ENCODE data around the gene DNAJC4.

The DNAJC4 gene

DNA sequence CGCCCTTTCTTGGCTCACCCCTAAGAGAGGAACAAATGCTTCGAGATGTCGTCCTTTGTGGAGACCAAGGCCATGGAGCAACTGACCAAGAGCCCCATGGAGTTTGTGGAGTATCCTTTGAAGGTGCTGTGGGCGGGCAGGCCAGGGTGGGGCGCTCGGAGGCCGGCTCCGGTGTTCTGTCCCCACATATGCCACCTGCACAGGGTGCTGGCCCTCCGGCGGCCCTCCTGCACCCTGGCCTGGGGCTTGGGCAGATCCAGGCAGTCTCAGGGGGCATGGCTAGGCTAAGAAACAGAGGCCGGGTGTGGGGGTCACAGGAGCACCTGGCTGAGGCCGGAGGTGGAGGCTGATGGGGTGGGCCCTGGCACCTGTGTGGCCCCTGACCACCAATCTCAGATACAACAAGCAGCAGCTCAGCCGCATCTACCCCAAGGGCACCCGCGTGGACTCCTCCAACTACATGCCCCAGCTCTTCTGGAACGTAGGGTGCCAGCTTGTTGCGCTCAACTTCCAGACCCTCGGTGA is 31.3 kb downstream of the DNAJC4 start:
- H3K9me3 Mint-ChIP-seq: no peaks in the 10 kb centered on the region
- H3K4me1 Mint-ChIP-seq (ENCODE audit: low read depth): peaks cover 6% of the 10 kb centered on the region
- no peak overlapping the region for H3K27ac Mint-ChIP-seq
- no peaks in the 10 kb centered on the region for H3K27me3 Mint-ChIP-seq (ENCODE audit: low read depth)
- H3K36me3 Mint-ChIP-seq (ENCODE audit: low read depth): peaks cover 21% of the 10 kb centered on the region
- H3K4me3 Mint-ChIP-seq: no peak overlapping the region

DNA sequence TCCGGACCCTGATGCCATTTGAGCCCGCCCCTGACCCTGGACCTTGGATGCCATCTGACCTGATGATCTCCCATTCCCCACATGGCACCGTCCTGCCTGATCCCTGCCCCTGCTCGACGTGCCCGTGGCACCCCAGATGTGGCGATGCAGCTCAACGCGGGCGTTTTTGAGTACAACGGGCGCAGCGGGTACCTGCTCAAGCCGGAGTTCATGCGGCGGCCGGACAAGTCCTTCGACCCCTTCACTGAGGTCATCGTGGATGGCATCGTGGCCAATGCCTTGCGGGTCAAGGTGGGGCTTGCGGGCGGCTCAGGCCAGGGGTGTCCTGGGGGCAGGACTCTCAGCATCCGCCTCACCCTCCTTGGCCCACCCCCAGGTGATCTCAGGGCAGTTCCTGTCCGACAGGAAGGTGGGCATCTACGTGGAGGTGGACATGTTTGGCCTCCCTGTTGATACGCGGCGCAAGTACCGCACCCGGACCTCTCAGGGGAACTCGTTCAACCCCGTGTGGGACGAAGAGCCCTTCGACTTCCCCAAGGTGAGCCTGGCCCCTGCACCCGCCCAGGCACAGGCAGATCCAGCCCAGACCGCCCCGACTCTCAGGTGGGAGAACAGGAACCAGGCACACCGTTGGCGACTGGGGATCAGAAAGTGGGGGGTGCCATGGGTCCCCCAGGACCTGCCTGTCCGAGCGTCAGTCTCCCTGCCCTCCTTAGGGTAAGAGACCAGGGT is 32.1 kb downstream of the DNAJC4 start:
- no peaks in the 10 kb centered on the region for H3K27me3 Mint-ChIP-seq (ENCODE audit: low read depth)
- no peak overlapping the region for H3K4me3 Mint-ChIP-seq
- H3K36me3 Mint-ChIP-seq (ENCODE audit: low read depth): peaks cover 21% of the 10 kb centered on the region
- H3K4me1 Mint-ChIP-seq (ENCODE audit: low read depth): peaks cover 6% of the 10 kb centered on the region
- H3K27ac Mint-ChIP-seq: no peak overlapping the region
- H3K9me3 Mint-ChIP-seq: no peaks in the 10 kb centered on the region

DNA sequence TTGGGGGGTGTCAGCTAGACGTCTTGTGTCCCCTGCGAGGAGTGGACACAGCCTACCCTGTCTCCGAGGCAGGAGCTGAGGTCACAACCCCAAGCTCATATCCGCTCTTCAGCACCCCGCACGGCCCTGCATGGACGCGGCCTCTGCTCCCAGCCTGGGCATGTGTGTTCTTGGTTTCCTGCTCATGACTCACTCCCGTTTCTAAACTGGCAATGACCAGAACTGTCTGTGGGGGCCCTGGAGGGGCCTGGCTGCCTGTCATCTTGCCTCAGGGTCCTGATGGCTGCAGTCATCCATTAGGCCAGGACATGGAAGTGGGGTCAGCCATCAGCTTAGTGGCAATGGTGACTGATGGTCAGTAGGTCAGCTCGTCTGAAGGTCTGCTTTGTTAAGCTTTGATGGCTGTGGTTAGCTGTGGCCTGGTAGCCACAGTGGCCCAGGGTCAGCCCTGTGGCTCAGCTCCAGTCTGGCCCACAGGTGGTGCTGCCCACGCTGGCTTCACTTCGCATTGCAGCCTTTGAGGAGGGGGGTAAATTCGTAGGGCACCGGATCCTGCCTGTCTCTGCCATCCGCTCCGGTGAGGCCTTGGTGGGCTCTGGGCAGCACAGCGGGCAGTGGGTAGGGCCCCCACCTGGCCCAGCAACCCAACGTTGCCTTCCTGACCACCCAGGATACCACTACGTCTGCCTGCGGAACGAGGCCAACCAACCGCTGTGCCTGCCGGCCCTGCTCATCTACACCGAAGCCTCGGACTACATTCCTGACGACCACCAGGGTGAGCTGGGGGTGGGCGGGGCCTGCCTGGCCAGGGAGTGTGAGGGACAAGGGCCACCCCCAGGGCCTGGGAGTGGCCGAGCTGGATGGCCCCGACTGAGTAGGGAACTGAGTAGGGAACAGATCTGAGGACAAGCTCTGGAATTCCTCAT is 32.9 kb downstream of the DNAJC4 start:
- no peaks in the 10 kb centered on the region for H3K27me3 Mint-ChIP-seq (ENCODE audit: low read depth)
- H3K27ac Mint-ChIP-seq: no peak overlapping the region
- no peaks in the 10 kb centered on the region for H3K9me3 Mint-ChIP-seq
- H3K4me1 Mint-ChIP-seq (ENCODE audit: low read depth): peaks cover 9% of the 10 kb centered on the region
- H3K4me3 Mint-ChIP-seq: no peak overlapping the region
- peaks cover 18% of the 10 kb centered on the region for H3K36me3 Mint-ChIP-seq (ENCODE audit: low read depth)

DNA sequence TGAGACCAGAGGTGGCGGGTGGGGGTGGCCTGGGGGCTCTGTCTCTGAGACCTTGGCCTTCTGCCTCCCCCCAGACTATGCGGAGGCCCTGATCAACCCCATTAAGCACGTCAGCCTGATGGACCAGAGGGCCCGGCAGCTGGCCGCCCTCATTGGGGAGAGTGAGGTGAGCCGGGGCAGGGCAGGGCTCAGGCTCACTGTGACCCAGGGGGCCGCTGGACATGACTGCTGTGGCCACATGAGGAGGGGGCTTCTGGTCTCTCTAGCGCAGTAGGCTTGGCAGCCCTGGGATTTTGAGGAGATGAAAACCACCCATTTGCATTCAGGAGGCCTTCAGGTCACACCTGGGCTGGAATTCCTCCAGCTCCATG is 33.6 kb downstream of the DNAJC4 start:
- Mint-ChIP-seq H3K36me3 (ENCODE audit: low read depth) (peaks cover 21% of the 10 kb centered on the region), H3K27me3 (ENCODE audit: low read depth) (no peaks in the 10 kb centered on the region), H3K4me3 (no peak overlapping the region)

DNA sequence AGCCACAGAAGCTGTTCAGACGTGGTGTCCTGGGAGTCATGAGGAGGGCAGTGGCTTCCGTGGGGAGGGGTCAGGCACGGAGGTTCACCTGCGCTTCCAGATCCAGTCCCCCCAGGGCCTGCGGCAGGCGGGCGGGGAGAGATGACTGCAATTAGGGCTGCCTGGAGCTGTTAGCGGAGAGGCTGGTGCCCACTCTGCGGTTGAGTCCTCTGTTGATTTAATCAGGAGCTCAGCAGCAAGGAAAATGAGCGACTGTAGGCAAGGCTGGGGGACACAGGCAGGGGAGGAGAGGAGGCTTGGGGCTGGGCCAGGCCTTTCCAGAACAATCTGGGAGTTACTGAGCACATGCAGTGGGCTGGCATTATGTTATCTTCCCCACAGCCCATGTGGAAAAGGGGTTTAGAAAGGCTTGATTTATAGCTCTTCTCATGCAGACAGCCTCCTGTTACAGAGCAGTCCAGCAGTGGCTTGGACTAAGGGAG is 34.1 kb downstream of the DNAJC4 start:
- Mint-ChIP-seq H3K4me3 (no peak overlapping the region), H3K4me1 (ENCODE audit: low read depth) (peaks cover 14% of the 10 kb centered on the region), H3K9me3 (no peaks in the 10 kb centered on the region), H3K36me3 (ENCODE audit: low read depth) (peaks cover 21% of the 10 kb centered on the region), H3K27ac (no peak overlapping the region), H3K27me3 (ENCODE audit: low read depth) (no peaks in the 10 kb centered on the region)

More for the DNA sequence above, 33.6 kb downstream of the DNAJC4 start:
- Mint-ChIP-seq H3K27ac (no peak overlapping the region), H3K4me1 (ENCODE audit: low read depth) (peaks cover 14% of the 10 kb centered on the region), H3K9me3 (no peaks in the 10 kb centered on the region)

DNA sequence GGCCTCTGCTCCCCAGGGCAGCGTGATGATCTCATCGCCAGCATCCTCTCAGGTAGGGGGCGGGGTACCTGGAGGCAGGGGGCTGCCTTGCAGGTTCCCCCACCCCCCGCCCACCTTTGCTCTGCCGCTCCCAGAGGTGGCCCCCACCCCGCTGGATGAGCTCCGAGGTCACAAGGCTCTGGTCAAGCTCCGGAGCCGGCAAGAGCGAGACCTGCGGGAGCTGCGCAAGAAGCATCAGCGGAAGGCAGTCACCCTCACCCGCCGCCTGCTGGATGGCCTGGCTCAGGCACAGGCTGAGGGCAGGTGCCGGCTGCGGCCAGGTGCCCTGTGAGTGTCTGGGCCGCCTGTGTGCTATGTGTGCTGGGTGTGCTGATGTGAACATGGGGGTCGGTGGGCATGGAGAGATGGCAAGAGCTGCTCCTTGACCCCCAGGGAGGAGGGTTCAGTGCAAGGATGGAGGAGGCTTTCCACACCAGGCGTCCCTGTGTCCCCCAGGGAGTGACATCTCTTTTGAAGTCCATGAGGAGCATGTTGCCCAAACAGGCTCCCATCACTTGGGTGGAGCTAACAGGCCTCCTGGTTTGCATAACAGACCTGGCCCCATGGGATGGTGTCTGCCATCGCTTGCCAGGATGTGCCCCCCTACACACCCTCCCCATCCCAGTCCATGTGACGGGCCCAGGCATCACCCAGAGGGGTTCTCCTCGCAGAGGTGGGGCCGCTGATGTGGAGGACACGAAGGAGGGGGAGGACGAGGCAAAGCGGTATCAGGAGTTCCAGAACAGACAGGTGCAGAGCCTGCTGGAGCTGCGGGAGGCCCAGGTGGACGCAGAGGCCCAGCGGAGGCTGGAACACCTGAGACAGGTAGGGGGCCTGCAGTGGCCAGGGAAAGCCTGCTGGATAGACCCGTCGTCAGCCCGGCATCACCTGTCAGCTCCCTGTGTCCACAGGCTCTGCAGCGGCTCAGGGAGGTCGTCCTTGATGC is 35.1 kb downstream of the DNAJC4 start:
- Mint-ChIP-seq H3K27me3 (ENCODE audit: low read depth) (no peaks in the 10 kb centered on the region), H3K9me3 (no peaks in the 10 kb centered on the region), H3K36me3 (ENCODE audit: low read depth) (peaks cover 14% of the 10 kb centered on the region), H3K4me1 (ENCODE audit: low read depth) (peaks cover 14% of the 10 kb centered on the region), H3K27ac (no peak overlapping the region), H3K4me3 (no peak overlapping the region)

DNA sequence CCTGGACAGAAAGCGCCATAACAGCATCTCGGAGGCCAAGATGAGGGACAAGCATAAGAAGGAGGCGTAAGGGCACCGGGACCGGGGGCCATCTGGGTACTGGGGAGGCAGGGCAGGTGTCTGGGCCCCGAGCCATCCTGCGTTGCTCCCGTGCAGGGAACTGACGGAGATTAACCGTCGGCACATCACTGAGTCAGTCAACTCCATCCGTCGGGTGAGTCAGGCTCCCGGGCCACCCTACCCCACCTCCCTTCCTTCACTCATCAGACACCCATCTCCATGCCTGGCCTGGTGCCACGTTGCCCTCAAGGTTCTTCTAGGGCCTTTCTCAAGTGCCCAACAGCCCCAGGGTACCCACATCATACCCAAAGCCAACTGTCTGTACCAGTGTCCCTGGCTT is 36.0 kb downstream of the DNAJC4 start:
- Mint-ChIP-seq H3K27ac (no peak overlapping the region), H3K9me3 (no peaks in the 10 kb centered on the region), H3K36me3 (ENCODE audit: low read depth) (peaks cover 12% of the 10 kb centered on the region), H3K27me3 (ENCODE audit: low read depth) (no peaks in the 10 kb centered on the region), H3K4me1 (ENCODE audit: low read depth) (peaks cover 14% of the 10 kb centered on the region), H3K4me3 (no peak overlapping the region)

DNA sequence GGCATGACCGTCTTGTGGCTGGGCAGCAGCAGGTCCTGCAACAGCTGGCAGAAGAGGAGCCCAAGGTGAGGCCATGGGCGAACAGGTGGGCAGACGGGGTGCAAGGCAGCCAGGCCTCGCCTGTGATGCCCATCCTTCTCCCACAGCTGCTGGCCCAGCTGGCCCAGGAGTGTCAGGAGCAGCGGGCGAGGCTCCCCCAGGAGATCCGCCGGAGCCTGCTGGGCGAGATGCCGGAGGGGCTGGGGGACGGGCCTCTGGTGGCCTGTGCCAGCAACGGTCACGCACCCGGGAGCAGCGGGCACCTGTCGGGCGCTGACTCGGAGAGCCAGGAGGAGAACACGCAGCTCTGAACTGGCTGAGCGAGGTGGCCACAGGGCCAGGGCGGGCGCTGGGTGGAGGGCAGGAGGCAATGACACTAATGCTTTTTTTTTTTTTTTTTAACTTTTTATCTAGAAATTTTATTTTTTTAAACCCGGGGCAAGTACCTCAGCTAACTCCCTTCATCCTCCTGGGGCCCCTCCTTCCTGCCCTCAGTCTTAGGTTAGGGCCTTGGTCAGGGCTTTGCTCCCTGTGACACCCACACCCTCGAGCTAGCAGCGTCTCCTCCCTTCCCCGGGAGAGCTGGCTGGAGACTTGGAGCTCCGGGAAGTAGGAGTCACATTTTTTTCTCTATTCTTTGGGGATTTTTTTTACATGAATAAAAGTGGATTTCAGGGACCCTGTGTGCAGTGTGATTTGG is 37.0 kb downstream of the DNAJC4 start:
- H3K9me3 Mint-ChIP-seq: no peaks in the 10 kb centered on the region
- no peak overlapping the region for H3K4me3 Mint-ChIP-seq
- H3K27ac Mint-ChIP-seq: no peak overlapping the region
- peaks cover 13% of the 10 kb centered on the region for H3K36me3 Mint-ChIP-seq (ENCODE audit: low read depth)
- H3K4me1 Mint-ChIP-seq (ENCODE audit: low read depth): peaks cover 20% of the 10 kb centered on the region
- no peaks in the 10 kb centered on the region for H3K27me3 Mint-ChIP-seq (ENCODE audit: low read depth)

DNA sequence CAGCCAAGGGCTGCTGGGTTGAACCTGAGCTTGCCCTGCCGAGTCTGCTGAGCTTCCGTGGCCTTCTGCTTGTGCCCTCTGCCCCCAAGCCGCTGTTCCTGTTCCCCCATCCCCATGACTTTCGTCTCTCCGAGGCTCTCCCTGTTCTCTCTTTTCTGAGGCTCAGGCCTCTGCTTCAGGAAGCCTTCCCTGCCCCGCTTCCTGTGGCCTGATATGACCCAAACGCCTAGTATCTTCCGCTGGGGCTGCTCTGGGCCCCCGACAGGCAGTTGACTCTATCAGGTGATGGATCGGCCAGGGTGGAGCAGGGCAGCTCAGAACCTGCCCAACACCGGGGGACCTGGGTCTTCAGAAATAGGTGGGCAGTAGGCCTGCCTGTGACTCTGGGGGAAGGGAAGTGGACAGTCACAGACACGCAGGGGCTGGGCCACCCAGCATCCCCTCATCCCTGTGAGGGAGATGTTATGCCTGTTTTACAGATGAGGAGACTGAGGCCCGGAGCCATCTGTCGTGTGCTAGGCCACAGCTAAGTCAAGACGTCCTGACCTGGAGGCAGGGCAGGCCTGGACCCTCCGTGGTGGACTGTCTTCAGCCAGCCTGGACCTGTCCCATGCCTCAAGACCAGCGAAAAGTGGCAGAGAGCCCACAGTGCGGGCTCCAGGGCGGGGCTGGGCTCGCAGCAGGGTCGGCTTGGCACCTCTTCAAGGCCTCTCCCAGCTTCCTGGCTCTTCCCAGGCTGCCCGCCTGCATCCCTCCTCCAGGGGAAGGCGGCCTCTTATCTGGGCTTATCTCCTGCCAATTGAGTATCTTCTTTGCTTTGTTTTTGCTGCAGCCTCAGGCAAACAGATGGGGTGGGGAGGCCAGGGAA is 37.9 kb downstream of the DNAJC4 start:
- Mint-ChIP-seq H3K27me3 (ENCODE audit: low read depth) (no peaks in the 10 kb centered on the region), H3K27ac (peak overlapping the region; percentile 99), H3K4me1 (ENCODE audit: low read depth) (peaks cover 21% of the 10 kb centered on the region), H3K4me3 (peak overlapping the region; percentile 89), H3K9me3 (no peaks in the 10 kb centered on the region), H3K36me3 (ENCODE audit: low read depth) (peaks cover 10% of the 10 kb centered on the region)

DNA sequence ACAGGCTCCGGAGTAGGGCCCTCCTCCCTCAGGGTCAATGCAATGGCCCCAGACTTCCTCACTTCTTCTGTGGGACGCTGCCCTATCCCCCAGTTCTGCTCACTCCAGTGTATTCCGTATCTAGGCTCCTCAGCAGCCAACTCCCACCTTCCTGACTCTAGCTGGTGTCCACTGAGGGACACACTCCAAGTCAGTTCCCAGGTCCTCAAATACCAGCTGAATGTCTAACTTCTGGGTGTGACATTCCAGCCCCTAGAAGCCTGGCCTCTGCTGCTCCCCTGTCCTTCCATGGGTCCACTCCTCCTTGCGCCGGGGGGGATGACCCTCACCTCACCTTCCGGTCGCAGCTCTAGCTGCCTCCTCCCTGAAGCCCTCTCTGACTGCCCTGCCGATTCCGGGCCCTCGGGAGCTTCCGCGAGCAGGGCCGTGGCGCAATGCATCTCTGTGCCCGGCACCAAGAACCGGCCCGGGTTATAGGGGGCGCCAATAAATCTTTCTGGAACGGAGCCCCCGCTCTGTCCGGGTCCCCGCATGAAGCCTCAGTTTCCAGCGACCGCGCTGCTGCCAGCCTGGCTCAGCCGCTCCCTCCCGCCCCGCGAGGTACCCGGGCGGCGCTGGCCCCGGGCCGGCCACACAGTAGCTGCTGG is 38.7 kb downstream of the DNAJC4 start:
- H3K9me3 Mint-ChIP-seq: no peaks in the 10 kb centered on the region
- peaks cover 9% of the 10 kb centered on the region for H3K36me3 Mint-ChIP-seq (ENCODE audit: low read depth)
- peak overlapping the region; percentile 99 for H3K27ac Mint-ChIP-seq
- H3K4me1 Mint-ChIP-seq (ENCODE audit: low read depth): peaks cover 23% of the 10 kb centered on the region
- peak overlapping the region; percentile 89 for H3K4me3 Mint-ChIP-seq
- no peaks in the 10 kb centered on the region for H3K27me3 Mint-ChIP-seq (ENCODE audit: low read depth)

DNA sequence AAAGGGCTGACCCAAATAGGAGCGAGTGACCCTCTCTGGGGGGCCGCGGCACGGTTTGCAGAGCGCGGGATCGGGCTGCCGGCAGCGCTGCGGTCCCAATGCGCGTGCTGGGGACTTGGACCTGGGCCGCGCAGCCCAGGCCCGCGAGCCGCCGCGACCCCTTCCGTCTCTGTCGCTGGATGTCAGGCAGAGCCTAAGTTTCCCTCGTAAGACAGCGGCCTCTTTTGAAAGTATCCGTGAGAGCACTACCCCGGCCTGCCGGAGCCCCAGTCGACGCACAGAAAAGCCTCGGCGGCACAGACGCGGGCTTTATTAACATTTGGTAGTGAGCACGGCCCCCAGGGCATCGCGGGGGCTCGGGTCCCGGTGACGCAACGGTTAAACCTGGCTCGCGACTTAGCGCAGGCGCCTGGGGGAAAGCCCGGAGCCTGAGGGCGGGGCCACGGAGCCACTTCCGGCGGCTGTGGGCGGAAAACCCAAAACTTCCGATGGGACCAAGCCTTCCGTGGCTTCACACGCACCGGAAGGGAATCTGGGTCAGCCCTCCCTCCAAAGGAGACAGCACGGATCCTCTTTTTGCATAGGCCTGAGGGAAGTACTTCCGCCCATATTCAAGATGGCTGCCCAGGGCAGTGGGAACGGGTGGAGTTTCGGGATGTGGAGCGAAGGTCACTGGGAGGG is 39.3 kb downstream of the DNAJC4 start:
- Mint-ChIP-seq H3K27ac (peak overlapping the region; percentile 99), H3K36me3 (ENCODE audit: low read depth) (peaks cover 9% of the 10 kb centered on the region), H3K4me3 (peak overlapping the region; percentile 89), H3K27me3 (ENCODE audit: low read depth) (no peaks in the 10 kb centered on the region), H3K4me1 (ENCODE audit: low read depth) (peaks cover 23% of the 10 kb centered on the region), H3K9me3 (no peaks in the 10 kb centered on the region)
